ENCODE measurements around the gene TTC14. TPM values are rescaled to one million over a fixed set of nuclear protein-coding genes. Genes with fewer than 3 reads are reported as not detected.

TTC14 gene
- total and polyA plus RNA-seq, 4 donors, result 5.3 to 34.5 (median 13.2) TPM

GRCh38 chr3:180594631-180595558 lies 7.1 kb upstream of the TTC14 start:
- Histone ChIP-seq H3K9ac (ENCODE audit: low read depth in 1 of 2, low read length in 2 of 2) (no peak overlapping the region), H3K27me3 (ENCODE audit: control insufficient read depth in 4 of 4, insufficient read depth in 4 of 4, low read length in 3 of 4) (peaks cover 0 to 4% (median 1%) of the 10 kb centered on the region in 4 donors), H3K36me3 (ENCODE audit: control insufficient read depth in 4 of 4, insufficient read depth in 3 of 4, low read depth in 1 of 4, low read length in 3 of 4) (no peaks in the 10 kb centered on the region), H3K9me3 (ENCODE audit: control insufficient read depth in 4 of 4, low read length in 3 of 4) (peaks cover 0 to 4% (median 2%) of the 10 kb centered on the region in 4 donors), H3K4me1 (ENCODE audit: control insufficient read depth in 4 of 4, insufficient read depth in 4 of 4, low read length in 3 of 4) (no peaks in the 10 kb centered on the region), H3K27ac (ENCODE audit: low read depth in 1 of 2, low read length in 2 of 2) (no peak overlapping the region), H3K4me3 (ENCODE audit: low read depth in 1 of 3, low read length in 3 of 3) (no peak overlapping the region)
- WGBS, result 79% methylated on average over 2 of the region's 2 CpGs
- no peak for DNase-seq (ENCODE audit: low spot score)
- TF ChIP-seq RAD21 (IDR thresholded peaks at IDR 0.05) (peak; percentile 35 to 55), HNF4G (IDR thresholded peaks at IDR 0.05) (no peak)

- WGBS, result 48% methylated on average over 1 of the region's 1 CpG
- H3K4me1 ChIP-seq (ENCODE audit: control insufficient read depth in 4 of 4, insufficient read depth in 4 of 4, low read length in 3 of 4), result no peaks in the 10 kb centered on the region
- peaks cover 0 to 4% (median 1%) of the 10 kb centered on the region in 4 donors for H3K27me3 ChIP-seq (ENCODE audit: control insufficient read depth in 4 of 4, insufficient read depth in 4 of 4, low read length in 3 of 4)
- no peak for TF ChIP-seq FOXA2 (IDR thresholded peaks at IDR 0.05)
- TF ChIP-seq SP1 (IDR thresholded peaks at IDR 0.05), result no peak
- no peak for TF ChIP-seq NR2F2 (IDR thresholded peaks at IDR 0.05)
- TF ChIP-seq HNF4G (IDR thresholded peaks at IDR 0.05), result no peak
- no peak for TF ChIP-seq TAF1 (conservative IDR thresholded peaks at IDR 0.05)
- no peak for TF ChIP-seq FOXA1 (IDR thresholded peaks at IDR 0.05)
- TF ChIP-seq, protein P1, sequence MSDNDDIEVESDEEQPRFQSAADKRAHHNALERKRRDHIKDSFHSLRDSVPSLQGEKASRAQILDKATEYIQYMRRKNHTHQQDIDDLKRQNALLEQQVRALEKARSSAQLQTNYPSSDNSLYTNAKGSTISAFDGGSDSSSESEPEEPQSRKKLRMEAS (IDR thresholded peaks at IDR 0.05), result no peak
- TF ChIP-seq, protein P2, sequence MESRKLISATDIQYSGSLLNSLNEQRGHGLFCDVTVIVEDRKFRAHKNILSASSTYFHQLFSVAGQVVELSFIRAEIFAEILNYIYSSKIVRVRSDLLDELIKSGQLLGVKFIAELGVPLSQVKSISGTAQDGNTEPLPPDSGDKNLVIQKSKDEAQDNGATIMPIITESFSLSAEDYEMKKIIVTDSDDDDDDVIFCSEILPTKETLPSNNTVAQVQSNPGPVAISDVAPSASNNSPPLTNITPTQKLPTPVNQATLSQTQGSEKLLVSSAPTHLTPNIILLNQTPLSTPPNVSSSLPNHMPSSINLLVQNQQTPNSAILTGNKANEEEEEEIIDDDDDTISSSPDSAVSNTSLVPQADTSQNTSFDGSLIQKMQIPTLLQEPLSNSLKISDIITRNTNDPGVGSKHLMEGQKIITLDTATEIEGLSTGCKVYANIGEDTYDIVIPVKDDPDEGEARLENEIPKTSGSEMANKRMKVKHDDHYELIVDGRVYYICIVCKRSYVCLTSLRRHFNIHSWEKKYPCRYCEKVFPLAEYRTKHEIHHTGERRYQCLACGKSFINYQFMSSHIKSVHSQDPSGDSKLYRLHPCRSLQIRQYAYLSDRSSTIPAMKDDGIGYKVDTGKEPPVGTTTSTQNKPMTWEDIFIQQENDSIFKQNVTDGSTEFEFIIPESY (IDR thresholded peaks at IDR 0.05), result no peak
- no peak for TF ChIP-seq YY1 (IDR thresholded peaks at IDR 0.05)
- no peak for TF ChIP-seq HNF4A (conservative IDR thresholded peaks at IDR 0.05)
- no peak overlapping the region for H3K27ac ChIP-seq (ENCODE audit: low read depth in 1 of 2, low read length in 2 of 2)
- H3K9me3 ChIP-seq (ENCODE audit: control insufficient read depth in 4 of 4, low read length in 3 of 4), result peaks cover 0 to 4% (median 2%) of the 10 kb centered on the region in 4 donors
- H3K4me3 ChIP-seq (ENCODE audit: low read depth in 1 of 3, low read length in 3 of 3), result no peak overlapping the region
- no peak for DNase-seq (ENCODE audit: low spot score)
- H3K36me3 ChIP-seq (ENCODE audit: control insufficient read depth in 4 of 4, insufficient read depth in 3 of 4, low read depth in 1 of 4, low read length in 3 of 4), result no peaks in the 10 kb centered on the region
- no peak overlapping the region for H3K9ac ChIP-seq (ENCODE audit: low read depth in 1 of 2, low read length in 2 of 2)
These were observed 6.4 kb upstream of the TTC14 start for GRCh38 chr3:180595559-180595935.

DNA sequence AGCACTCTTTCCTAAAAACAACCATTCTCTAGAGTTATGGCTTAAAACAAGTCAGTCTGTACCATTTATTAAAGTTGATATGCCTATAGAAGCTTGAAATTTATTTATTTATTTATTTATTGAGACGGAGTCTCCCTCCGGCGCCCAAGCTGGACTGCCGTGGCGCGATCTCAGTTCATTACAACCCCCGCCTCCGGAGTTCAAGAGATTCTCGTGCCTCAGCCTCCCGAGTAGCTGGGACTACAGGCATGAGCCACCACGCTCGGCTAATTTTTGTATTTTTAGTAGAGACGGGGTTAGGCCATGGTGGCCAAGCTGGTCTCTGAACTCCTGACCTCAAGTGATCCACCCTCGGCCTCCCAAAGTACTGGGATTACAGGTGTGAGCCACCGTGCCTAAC lies 1.5 kb upstream of the TTC14 start:
- no peak for DNase-seq (ENCODE audit: low spot score)
- H3K36me3 ChIP-seq (ENCODE audit: control insufficient read depth in 4 of 4, insufficient read depth in 3 of 4, low read depth in 1 of 4, low read length in 3 of 4), result peaks cover 4 to 16% (median 10%) of the 10 kb centered on the region in 4 donors
- TF ChIP-seq YY1 (IDR thresholded peaks at IDR 0.05) (no peak), HNF4G (IDR thresholded peaks at IDR 0.05) (no peak)

More for the DNA sequence above, 1.5 kb upstream of the TTC14 start:
- Histone ChIP-seq H3K27ac (ENCODE audit: low read depth in 1 of 2, low read length in 2 of 2) (no peak overlapping the region), H3K27me3 (ENCODE audit: control insufficient read depth in 4 of 4, insufficient read depth in 4 of 4, low read length in 3 of 4) (peaks cover 0 to 4% (median 0%) of the 10 kb centered on the region in 4 donors), H3K4me1 (ENCODE audit: control insufficient read depth in 4 of 4, insufficient read depth in 4 of 4, low read length in 3 of 4) (peaks cover 0 to 7% (median 4%) of the 10 kb centered on the region in 4 donors), H3K9ac (ENCODE audit: low read depth in 1 of 2, low read length in 2 of 2) (no peak overlapping the region), H3K9me3 (ENCODE audit: control insufficient read depth in 4 of 4, low read length in 3 of 4) (peaks cover 0 to 4% (median 2%) of the 10 kb centered on the region in 4 donors), H3K4me3 (ENCODE audit: low read depth in 1 of 3, low read length in 3 of 3) (no peak overlapping the region)
- 97% methylated on average over 15 of the region's 15 CpGs for WGBS
